T-helper 9 cell (primary cell): ENCODE results near the gene NKX3-2.

Experiments
- DNase-seq: peaks from one replicate; pipeline ENCODE4 v3.0.0-alpha.2; 2020

The NKX3-2 gene

DNA sequence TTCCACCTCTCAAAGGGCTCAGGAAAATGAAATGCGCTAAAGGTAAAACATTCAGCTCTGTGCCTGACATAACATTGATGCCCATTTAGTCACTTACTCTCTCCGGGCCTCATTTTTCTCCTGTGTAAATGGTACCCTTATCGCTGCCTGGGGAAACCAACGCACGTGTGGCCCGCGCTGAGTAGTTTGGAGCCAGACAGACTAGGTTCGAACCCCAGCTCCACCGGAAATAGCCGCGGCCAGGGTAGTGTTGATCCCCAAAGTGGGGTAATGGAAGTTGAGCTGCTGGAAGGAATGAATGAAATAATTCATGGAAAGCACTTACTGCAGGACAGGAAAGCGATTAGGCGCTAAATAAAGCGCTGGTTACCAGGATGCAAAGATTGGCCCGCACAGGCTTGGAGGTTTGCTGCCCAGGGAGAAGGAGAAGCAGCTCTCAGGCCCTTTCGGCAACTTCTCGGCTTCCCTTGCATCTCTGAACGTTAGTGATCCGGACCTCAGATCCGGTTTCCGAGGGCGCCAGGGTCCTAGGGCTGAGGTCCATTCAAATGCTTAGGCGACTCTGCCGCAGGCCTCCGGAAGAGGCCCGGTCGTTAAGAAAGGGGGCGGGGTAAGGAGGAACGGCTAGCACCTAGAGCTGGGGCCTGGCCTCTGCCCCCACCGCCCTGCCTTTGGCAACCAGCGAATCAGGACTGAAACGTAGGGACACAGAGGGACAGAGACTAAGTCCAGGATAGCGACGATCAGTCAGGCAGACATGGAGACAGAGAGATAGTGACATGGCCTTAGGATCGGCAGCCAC lies 13.3 kb downstream of the NKX3-2 start:
- no peak for DNase-seq

DNA sequence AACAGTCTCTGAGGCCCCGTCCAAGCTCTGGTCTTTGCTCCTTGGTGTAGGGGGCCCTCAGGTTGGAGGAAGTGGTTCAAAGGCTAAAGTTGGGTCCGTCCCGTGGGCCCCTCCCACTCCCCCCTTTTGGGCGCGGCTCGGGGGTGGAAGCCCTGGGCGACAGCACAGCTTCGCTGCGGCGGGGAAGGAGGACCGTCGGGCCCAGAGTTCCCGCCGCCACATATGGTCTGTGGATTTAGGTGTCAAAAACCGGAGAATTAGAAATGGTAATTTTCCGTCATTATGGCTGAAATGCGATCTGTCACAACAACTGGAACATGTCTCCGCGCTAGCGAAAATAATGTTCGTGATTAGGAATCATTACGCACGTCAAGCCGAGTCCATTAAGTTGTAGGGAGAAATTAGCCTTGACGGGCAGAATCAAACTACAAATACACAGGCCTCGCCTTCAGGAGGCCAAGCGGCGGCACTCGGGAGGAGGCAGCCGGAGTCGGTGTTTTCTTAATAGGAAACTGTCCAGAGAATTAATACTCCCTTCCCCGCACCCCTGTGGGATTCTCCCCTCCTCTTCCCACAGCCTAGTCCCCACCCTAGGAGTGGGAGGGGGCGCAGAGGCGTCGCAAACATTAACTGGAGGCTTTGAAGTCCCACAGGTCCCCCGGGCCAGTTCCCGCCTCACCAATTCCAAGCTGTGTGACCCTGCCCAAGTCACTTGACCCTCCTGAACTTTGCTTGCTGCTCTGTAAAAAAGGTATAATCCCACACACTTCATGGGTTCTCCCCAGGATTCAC lies 15.0 kb downstream of the NKX3-2 start:
- DNase-seq, result no peak

- no peak for DNase-seq
These were observed 15.5 kb downstream of the NKX3-2 start for GRCh38 chr4:13528821-13529127.

DNA sequence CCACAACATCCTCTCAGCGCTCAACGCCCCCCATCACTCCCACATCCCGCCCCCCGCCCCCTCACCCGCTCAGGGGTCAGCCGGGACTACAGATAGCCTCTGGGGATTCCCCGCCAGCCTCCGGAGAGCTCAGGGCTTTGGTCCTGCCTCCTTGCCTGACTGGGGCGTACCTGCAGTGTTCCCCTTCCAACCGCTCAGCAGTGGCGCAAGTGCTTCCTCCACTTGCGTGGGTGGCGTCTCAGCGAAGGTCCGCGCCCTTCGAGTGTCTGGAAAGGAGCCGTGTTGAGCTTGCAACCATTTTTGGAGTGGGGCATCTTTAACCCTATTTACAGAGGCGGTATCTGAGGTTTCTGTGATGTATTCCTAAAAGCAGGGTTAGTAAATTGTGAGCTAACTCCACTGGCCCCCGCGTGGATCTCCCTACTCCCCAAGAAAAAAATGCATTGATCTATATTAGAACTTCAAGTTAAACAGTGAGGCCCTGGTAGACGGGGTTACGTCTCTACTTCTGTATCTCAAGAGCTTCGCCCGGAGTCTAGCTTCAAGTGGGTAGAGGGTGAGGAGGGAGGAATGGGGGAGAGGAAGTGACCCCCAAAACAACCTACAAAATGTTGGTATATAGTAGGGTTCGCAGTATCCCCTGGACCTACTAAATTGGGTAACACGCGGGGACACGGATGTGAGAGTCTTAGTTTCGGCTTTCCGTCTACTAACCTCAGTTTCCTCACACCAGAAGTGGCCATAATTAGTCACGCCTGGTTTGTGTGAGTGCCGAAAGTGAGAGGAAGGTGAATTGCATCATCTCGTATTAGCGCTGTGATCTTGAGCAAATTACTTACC lies 16.1 kb downstream of the NKX3-2 start:
- DNase-seq, result no peak

DNA sequence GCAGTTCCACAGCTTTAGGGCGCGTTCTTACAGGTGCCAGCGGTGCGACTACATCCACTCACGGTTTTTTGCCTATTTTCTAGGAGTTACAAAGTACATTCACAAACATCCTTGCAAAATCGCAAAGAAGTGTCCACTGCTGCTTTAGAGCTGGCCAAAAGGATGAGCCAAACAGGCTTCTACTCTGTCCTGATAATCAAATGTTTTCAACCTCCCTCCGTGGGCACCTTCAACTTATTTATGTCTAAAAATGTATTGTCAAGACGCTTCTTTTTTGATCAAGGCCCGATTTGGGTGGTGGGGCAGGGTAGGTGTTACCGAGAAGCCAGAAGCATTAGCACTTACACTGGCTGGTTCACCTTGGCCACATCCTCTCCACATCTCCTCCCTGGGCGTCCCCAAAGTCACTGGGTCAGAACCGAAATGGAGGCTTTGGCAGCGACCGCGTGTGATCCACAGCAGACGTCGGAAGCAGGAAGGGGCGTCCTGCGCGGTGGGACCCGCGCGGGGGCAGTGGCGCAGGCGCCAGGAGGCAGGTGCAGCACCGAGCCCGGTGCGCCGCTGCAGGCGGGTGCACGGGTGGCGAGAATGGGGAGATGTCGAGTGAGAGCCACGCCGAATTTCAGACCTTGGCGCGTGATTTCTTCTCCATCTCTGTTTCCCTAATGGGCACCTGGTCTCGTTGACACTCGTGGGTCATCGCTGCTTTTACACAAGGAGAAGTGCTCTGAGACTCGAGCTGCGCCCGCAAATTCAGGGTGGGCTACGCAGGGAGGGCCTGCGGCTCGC lies 16.9 kb downstream of the NKX3-2 start:
- DNase-seq, result no peak

- no peak for DNase-seq
These were observed 17.6 kb downstream of the NKX3-2 start for GRCh38 chr4:13526658-13527057.

- DNase-seq, result no peak
These were observed 18.6 kb downstream of the NKX3-2 start for GRCh38 chr4:13525606-13526281.

DNA sequence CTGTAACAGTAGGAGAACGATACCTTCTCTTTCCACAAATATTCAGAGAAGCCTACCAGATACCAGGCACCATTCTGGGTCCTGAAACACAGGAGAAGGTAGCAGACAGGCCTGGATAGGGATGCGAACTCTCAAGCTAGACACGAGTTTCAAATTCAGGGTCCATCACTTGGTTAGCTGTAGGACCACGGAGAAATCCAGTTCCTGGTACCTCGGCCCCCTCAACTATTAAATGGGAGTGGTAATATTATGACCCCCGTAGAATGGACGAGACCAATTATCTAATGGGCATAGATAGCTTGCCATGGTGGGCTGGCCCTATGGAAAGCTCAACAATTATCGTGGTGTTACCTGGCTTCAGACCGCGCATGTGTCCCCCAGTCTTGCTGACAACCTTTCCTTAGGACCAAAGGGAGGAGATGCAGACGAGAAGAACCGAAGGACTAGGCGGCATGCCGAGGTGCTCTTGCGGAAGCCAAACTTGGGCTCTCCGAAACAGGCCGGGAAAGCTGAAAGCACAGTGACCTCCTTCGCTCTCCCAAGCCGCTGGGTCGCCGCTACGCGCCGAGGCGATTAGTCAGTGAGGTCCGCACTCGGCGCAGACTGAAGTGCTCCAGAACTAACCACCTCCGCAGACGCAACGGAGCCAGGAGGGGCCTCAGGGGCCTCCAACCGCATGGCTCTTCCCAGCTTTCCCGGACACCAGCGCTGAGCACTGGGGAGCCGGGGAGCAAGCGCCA lies 19.6 kb downstream of the NKX3-2 start:
- no peak for DNase-seq

DNA sequence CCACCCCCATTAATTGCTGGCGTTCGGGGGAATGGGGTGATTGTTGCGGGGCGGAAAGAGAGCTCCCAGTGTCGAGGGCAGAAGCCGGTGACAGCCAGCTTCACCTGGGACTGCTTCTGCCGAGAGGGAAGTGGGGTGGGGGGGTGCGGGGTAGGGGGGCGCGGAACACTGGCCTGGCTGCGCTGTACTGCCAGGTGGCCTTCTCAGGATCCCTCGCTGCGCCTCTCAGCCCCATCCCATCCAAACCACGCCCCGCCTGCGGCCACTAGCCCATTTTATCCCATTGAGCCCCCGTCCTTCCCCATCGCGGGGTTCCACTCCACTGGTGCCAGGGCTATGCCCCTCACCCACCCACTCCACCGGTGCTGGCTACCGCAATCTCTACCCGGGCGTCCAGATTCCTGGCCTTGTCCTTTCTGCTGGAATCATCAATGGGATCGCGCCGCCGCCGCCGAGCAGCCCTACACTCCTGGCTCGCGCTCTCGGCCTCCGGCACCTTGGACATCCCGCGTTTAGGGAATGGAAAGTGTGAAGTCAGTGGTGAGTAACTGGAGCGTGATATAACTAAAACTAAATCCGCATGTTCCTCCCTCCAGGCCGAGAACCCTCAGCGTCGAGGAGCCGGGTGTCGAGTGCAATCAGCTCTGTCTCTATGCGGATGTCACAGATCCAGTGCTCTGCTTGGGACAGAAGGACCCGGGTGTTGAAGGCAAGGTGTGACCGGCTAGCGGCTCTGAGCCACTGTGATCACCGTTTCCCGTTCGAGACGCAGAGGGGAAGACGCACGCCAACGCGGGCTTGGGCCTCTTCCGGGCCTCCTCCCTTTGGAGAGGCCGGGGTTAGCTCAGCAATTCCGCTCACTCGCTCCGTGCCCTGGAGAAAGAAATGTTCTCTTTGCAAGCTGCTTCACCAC lies 20.5 kb downstream of the NKX3-2 start:
- DNase-seq, result no peak

DNA sequence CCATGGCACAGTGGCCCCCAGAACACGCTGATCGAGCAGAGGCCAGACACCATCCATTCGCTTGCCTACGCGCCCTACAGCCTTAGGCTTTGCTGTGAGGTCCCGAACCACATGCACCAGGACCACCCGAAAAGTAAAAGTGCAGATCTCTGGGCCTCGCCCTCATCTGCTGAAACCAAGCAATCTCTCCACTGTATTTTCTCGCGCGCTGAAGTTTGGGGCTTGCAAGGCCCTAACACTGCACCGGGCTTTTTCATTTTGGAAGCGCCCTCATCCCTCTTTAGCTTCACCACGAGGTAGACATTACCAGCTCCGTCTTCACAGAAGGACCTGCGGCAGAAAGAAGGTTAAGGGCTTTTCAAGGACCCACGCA lies 21.2 kb downstream of the NKX3-2 start:
- no peak for DNase-seq

- DNase-seq, result no peak
These were observed 21.8 kb downstream of the NKX3-2 start for GRCh38 chr4:13522282-13523104.

DNA sequence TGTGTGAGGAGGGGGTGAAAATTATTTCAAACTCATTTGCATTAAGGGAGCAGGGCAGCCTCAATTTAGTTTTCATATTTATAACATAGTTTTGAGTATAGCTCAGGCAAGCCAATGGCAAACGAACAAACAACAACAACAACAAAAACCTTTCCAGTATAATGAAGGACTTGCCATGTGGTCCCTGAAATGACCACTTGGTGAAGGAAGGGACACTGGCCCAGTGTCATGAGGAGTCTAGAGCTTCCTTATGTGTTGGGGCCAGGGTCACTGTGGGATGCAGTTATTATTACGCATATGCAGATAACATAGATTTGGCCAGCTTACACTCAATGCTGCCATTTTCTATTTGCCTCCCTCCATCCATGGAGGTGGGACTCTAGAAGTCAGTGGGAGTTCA lies 23.3 kb downstream of the NKX3-2 start:
- DNase-seq, result no peak

- no peak for DNase-seq
These were observed 27.9 kb downstream of the NKX3-2 start for GRCh38 chr4:13516315-13516860.

DNA sequence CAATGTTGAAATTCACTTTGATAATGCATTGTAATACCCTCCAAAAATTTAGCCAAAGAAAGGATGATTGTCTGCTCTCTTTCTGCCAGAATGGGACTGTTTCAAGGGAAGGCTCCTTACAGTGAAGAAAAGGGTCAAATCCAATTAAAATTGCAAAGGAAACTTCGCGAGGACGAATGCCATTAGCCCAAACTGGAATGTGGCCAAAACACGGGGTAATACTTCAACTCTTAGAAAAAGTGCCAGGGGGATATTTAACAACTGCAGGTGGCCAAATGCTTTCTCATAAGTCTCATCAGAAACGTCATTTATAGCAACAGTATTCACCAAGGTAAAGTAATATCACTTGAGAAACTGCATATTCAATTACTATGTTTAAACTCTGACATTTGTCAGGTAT lies 29.0 kb downstream of the NKX3-2 start:
- DNase-seq, result no peak

- DNase-seq, result no peak
These were observed 29.6 kb downstream of the NKX3-2 start for GRCh38 chr4:13514722-13515121.

GRCh38 chr4:13511101-13511500 lies 33.2 kb downstream of the NKX3-2 start:
- no peak for DNase-seq

- no peak for DNase-seq
These were observed 34.9 kb downstream of the NKX3-2 start for GRCh38 chr4:13509442-13509841.

GRCh38 chr4:13504374-13504773 lies 39.9 kb downstream of the NKX3-2 start:
- no peak for DNase-seq

GRCh38 chr4:13498469-13498868 lies 45.8 kb downstream of the NKX3-2 start:
- no peak for DNase-seq
